HG02588 (cell line): ENCODE measurements around the gene AP4S1.
A peak's percentile ranks its signal among the peaks of the same experiment; 100 is the strongest.

Source experiments
- ATAC-seq: cut with Tn5 transposase; IDR thresholded peaks from one replicate; pipeline ENCODE4 v1.9.1; 2021; ENCODE audit warnings: mild to moderate bottlenecking, moderate library complexity; ENCODE audit not compliant: unreplicated experiment

AP4S1 gene

GRCh38 chr14:31127690-31128089, 102.2 kb downstream of the AP4S1 start:
- no peak for ATAC-seq

- ATAC-seq: peak; percentile 54
These were observed 103.4 kb downstream of the AP4S1 start for GRCh38 chr14:31128601-31129526.

GRCh38 chr14:31133133-31133532, 107.7 kb downstream of the AP4S1 start:
- no peak for ATAC-seq

- no peak for ATAC-seq
These were observed 111.9 kb downstream of the AP4S1 start for GRCh38 chr14:31137214-31137889.

- no peak for ATAC-seq
These were observed 112.9 kb downstream of the AP4S1 start for GRCh38 chr14:31138301-31138700.

GRCh38 chr14:31139301-31139847, 113.9 kb downstream of the AP4S1 start:
- no peak for ATAC-seq

- no peak for ATAC-seq
These were observed 117.1 kb downstream of the AP4S1 start for GRCh38 chr14:31142455-31143087.
